Ramos (cell line): ENCODE data around the gene ANKRD12.

Experiments
- in situ Hi-C: fragments of 300-500 bp; cut with MboI; formaldehyde crosslinking; loops from one replicate; pipeline ENCODE4 v1.14.3; 2022; ENCODE audit warnings: low sequenced_read_pairs; ENCODE audit not compliant: unreplicated experiment

The ANKRD12 gene

GRCh38 chr18:9105420-9105819, 31.2 kb upstream of the ANKRD12 start:
- in situ Hi-C loops: no loop called here

- in situ Hi-C loops: no loop called here
These were observed 30.5 kb upstream of the ANKRD12 start for GRCh38 chr18:9106094-9106493.

- in situ Hi-C loops: no loop called here
These were observed 29.6 kb upstream of the ANKRD12 start for GRCh38 chr18:9106800-9107584.

- in situ Hi-C loops: no loop called here
These were observed 27.7 kb upstream of the ANKRD12 start for GRCh38 chr18:9108911-9109310.

DNA sequence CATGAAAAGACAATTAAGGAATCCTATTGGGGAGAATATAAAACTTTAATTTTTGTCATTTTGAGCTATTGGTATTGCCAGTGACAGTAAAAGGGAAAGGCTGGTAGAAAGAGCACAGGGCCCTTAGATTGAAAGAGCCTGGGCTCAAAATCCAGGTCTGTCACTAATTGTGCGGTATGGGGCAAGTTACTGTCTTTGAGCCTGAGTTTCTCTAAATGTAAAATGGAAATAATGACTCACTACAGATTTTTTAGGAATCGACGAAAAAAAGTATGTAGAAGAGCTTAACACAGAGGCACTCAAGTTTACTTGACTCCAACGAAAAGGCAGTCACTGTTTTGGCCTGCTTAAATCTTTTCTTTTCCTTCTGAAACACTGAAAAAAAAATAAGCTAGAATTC, 27.1 kb upstream of the ANKRD12 start:
- in situ Hi-C loops: no loop called here

- in situ Hi-C loops: no loop called here
These were observed 23.0 kb upstream of the ANKRD12 start for GRCh38 chr18:9113468-9114149.

DNA sequence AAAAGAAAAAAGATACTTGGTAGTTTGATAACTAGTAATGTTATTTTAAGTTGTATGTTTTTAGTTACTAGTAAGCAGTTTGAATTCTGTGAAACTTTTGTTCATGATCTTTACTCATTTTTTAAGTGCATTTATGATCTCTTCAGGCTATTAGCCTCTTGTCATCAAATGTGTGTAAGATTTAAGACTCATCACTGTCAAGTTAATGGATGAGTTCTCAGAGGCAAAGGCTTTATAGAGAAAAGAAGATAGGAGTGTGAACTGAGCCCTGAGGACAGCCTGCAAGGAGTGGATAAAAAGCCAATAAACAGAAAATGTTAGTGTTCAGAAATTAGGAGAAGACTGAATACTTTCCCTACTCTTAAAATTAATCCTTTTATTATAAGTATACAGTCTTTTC, 20.6 kb upstream of the ANKRD12 start:
- in situ Hi-C loops: no loop called here

- in situ Hi-C loops: no loop called here
These were observed 18.4 kb upstream of the ANKRD12 start for GRCh38 chr18:9117980-9118841.

- in situ Hi-C loops: no loop called here
These were observed 15.8 kb upstream of the ANKRD12 start for GRCh38 chr18:9120796-9121195.

DNA sequence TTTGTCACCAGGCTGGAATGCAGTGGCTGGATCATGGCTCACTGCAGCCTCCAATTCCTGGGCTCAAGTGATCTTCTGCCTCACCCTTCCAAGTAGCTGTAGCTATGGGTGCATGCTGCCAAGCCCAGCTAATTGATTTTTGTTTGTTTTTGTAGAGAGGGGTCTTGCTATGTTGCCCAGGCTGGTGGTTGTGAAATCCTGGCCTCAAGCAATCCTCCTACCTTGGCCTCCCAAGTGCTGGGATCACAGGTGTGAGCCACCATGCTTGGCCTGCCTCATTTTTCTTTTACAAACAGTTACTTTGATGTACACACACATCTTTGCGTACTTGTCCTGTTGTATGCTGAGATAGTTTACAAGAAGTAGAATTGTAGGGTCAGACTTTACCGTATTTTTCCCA, 13.1 kb upstream of the ANKRD12 start:
- in situ Hi-C loops: no loop called here

DNA sequence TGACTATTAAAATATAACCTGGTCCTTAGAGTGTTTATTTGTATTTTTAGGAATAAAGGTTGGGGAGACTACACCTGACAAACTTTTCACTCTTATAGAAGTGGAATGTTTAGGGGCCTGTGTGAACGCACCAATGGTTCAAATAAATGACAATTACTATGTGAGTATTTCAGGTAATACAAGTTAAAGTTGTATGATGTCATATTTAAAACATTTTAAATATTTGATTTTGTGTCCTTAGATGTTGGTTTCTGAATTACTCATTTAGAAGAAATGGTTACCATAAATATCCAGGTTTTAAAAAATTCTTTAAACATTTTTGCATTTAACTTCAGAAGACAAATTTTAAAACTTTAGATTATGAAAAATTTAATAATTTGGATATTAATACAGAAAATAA, 11.8 kb upstream of the ANKRD12 start:
- in situ Hi-C loops: no loop called here

DNA sequence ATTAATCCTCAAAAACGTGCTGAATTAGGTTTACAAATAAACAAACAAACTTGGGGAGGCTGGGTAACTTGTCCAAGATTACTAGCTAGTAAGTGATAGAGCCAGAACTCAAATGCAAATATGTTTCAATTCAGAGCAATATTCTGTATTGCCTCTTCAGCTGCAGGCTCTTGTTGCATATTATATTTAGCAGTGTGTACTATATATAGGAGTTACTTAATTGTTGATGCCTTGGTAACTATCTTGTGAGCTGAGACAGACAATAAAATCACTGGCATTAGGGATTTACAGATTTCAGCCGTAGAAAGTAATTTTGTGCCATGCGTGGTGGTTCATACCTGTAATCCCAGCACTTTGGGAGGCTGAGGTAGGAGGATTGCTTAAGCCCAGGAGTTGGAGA, 10.2 kb upstream of the ANKRD12 start:
- in situ Hi-C loops: no loop called here

DNA sequence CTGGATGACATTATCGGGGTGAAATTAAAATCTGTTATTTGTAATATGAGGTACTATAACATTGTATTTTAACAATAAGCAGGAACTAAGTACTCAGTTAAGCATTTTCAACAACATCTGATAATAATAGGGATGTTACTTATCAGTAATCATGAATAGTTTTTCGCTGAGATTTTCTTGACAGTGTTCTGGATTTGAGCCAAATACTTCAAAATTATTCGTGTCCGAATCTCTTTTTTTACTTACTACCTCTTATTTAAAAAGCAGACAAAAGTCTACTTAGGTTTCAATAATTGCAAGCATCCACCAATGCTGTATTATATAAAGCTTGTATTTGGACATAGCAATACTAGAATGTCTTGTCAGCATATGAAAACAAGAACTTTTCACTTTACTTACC, 6.4 kb upstream of the ANKRD12 start:
- in situ Hi-C loops: no loop called here

DNA sequence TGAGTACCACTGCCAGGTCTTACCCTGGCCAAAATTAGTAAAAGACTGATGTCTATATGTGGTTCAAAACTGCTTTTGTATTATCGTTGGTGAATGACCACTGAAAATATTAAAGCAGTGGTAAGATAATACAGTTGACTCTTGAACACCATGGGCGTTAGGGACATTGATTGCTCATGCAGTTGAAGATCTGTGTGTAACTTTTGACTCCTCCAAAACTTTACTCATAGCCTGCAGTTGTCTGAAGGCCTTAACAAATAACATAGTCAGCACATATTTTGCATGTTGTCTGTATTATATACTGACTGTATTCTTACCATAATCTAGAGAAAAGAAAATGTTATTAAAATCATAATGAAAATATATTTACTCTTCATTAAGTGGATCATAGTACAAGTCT, 5.8 kb upstream of the ANKRD12 start:
- in situ Hi-C loops: no loop called here

GRCh38 chr18:9132628-9133027, 4.0 kb upstream of the ANKRD12 start:
- in situ Hi-C loops: no loop called here

DNA sequence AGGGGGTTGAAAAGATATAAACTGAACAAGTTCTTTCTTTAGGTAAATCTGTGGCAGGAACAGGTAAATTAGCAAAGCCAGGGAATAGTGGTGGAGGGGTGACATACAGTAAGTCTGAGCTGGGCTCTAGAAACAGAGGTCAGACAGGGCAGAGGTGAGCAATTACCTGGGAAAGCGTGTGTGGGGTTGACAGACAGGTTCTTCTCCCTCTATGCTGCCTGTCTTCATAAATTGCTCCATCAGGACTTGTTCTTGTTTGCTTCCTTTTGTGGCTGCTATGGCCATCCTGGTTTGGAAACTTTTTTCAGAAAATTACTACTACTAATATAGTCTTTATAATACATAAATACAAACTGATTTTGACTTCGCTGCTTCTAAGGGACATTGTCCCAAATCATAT, 3.4 kb upstream of the ANKRD12 start:
- in situ Hi-C loops: no loop called here

GRCh38 chr18:9135081-9135911, 1.3 kb upstream of the ANKRD12 start:
- in situ Hi-C loops: no loop called here

- in situ Hi-C loops: no loop called here
These were observed 668 bp upstream of the ANKRD12 start for GRCh38 chr18:9135912-9136314.

DNA sequence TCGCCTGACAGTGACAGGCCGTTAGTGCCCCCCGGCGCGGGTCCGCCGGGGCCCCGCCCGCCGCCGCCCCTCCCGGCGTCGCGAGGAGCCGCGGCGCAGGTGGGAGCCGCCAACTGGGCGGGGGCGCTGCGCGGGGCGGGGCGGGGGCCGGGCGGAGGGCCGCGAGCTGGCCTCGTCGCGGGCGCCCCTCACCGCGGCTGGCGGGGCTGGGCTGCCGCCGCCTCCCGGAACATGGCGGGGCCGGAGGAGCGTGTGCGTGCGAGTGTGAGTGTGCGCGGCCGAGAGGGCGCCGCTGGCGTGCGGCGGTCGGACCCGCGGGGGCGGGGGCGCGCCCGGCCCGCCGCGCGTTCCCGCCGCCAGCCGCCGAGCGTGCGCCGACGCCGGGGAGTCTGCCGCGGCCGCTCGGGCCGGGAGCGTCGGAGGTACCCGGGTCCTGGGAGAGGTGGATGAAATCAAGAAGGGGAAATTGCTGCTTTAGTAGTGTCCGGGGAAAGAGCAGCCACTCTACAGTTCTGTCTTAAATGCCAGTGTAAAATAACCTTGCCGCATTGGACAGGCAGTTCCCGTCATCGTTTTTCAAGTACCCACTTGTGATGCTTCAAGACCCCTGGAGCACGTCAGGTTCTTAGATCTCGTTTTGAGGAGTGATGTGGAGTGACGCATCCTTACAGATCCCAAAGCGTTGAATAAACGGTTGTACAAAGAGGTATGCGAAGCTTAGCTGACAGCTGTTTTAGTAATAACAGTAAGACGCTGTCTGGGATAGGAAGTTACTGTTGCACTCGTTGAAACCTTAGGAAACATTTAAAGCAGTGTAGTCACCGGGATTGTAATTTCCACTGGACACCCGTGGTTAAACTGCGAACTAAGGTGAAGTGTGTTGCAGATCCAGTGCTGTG, 836 bp downstream of the ANKRD12 start:
- in situ Hi-C loops: no loop called here
